Stimulated activated CD4-positive, alpha-beta T cell treated with anti-CD3 and anti-CD28 coated beads, TNF-alpha, amount 100 ng/mL, for 48 hours (primary cell): ENCODE data around the gene VANGL2.
"Not testable (repeated sequence)": the region's sequence is repeated elsewhere in the genome, so short reads cannot be mapped to it uniquely, and the experiment has no call there.

Experiments used
- DNase-seq, 3 donors: peaks; one replicate each; pipeline ENCODE4 v3.0.0-alpha.2; 2020; ENCODE audit warnings: low read depth in 3 of 3

The VANGL2 gene

GRCh38 chr1:160370561-160371345, 29.6 kb upstream of the VANGL2 start:
- no peak for DNase-seq

GRCh38 chr1:160371346-160371631, 29.1 kb upstream of the VANGL2 start:
- DNase-seq = no peak

- no peak for DNase-seq
Measured at GRCh38 chr1:160371756-160372155, 28.6 kb upstream of the VANGL2 start.

DNA sequence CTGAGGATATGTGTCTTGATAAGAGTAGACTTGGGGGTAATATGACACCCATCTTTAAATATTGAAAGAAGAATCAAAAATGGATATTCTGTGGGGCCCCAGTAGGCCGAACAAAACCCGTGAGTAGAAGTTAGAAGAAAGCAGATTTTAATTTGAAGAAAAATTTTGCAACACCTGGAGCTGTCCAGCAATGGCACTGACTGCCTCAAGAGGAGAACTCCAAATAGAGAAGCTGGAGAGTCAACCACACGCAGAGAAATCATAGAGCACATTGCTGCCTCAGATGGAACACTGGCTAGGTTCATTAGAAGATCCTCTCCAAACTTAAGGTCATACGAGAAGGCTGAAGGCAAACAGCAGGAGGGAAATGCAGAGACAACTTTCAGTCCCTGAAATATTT, 26.7 kb upstream of the VANGL2 start:
- no peak for DNase-seq

DNA sequence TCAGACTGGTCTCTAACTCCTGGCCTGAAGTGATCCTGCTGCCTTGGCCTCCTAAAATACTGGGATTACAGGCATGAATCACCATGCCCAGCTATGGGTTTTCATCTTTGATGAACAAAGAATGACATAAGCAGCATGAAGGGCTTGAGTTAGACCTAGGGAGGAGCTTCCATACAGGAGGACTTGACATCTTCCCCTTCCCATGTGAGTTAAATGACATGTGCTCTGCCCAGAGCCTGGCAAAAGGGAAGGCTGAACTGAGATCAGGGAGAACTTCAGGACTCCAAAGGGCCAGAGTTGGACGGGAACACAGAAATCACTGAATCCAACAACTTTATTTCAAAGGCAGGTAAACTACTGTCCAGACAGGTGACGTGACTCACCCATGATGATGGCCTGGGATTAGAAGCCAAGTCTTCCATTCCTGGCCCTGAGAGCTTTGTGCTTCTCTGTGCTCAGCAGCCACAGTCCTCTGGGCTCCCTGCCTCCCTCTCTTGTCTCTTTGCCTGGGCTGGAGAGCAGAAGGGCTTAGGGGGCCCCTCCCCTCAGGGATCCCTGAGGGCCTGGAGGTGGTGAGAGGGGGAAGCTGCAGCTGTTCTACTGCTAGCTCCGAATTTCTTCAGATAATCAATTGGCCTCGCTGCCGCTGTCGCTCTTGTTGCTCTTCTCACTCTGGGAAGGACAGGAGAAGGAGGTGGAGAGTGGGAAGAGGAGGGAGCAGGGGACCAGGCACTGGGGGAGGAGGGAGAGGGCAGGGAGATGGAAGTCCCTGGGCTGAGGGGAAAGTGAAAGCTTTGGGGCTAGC, 25.9 kb upstream of the VANGL2 start:
- no peak for DNase-seq

- no peak for DNase-seq
Measured at GRCh38 chr1:160375788-160376524, 24.4 kb upstream of the VANGL2 start.

GRCh38 chr1:160376525-160377131, 23.7 kb upstream of the VANGL2 start:
- DNase-seq = no peak

DNA sequence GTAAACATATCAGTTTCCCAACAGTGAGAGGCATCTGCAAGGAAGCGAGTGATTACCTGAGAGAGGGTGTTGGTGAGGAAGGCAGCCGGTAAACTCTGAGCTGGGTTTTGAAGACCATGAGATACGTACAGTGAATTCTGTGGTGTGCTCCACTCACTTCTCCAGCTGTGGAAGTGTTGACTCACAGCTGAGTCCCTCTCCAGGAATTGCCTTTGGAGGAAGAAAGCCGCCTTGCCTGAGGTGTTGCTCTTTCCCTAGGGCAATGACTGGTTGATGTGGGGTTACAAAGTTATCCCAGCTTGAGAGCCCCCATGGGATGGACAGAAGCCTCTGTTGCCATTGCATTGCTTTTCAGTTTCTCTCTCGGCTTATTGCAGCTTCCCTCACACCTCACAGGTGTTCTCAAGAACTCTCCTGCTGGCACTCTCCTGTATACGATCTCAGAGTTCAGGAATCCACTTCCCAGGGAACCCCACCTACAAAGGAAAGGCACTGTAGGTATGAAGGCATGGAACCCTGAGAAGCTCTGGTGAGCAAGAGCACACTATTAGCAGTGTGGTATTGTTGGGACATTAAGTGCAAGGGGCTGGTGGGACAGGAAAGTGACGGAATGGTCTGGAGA, 22.7 kb upstream of the VANGL2 start:
- no peak for DNase-seq

DNA sequence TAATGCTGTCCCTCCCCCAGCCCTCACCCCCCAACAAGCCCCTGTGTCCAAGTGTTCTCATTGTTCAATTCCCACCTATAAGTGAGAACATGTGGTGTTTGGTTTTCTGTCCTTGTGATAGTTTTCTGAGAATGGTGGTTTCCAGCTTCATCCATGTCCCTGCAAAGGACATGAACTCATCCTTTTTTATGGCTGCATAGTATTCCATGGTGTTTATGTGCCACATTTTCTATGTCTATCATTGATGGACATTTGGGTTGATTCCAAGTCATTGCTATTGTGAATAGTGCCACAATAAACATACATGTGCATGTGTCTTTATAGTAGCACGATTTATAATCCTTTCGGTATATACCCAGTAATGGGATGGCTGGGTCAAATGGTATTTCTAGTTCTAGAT, 15.6 kb upstream of the VANGL2 start:
- DNase-seq = not testable (repeated sequence)

DNA sequence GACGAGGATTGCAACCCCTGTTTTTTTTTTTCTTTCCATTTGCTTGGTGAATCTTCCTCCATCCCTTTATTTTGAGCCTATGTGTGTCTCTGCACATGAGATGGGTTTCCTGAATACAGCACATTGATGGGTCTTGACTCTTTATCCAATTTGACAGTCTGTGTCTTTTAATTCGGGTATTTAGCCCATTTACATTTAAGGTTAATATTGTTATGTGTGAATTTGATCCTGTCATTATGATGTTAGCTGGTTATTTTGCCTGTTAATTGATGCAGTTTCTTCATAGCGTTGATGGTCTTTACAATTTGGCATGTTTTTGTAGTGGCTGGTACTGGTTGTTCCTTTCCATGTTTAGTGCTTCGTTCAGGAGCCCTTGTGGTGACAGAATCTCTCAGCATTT, 12.0 kb upstream of the VANGL2 start:
- DNase-seq = not testable (repeated sequence)

- DNase-seq = no peak
Measured at GRCh38 chr1:160394673-160395072, 5.7 kb upstream of the VANGL2 start.

- DNase-seq = no peak
Measured at GRCh38 chr1:160397651-160398050, 2.7 kb upstream of the VANGL2 start.

GRCh38 chr1:160398823-160399222, 1.5 kb upstream of the VANGL2 start:
- no peak for DNase-seq

DNA sequence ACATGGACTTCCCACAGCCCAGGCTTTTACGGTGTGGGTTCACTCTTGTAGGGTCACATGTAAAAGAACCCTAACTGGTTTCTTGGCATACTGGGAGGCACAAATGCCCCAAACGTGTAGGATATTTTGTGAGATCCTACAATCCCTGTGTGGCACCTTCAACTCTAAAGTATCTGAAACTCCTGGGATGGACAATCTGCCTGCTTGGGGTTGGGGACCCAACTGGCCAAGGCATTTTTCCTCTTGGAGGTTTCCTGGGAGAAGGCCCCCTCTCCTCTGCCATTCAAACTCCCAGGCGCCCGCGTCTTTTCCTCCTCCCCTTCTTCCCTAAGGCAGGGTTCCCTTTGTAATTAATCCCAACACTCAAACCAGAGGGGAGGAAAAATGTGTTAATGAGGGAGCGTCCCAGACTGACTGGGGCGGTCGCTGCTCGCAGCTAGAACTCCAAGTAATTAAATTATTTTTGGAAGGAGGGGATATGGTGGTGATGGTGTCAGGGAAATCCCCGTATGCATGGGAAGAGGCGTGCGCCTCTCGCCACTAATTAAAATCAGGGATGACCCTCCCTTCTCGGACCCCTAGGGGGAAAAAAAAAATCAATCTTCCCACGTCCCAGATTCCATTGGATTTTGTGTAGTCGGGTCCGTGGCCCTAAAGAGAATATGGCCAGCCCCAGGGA, 681 bp upstream of the VANGL2 start:
- no peak for DNase-seq

GRCh38 chr1:160400646-160401486, 502 bp downstream of the VANGL2 start:
- no peak for DNase-seq

GRCh38 chr1:160401487-160401805, 1.1 kb downstream of the VANGL2 start:
- no peak for DNase-seq

DNA sequence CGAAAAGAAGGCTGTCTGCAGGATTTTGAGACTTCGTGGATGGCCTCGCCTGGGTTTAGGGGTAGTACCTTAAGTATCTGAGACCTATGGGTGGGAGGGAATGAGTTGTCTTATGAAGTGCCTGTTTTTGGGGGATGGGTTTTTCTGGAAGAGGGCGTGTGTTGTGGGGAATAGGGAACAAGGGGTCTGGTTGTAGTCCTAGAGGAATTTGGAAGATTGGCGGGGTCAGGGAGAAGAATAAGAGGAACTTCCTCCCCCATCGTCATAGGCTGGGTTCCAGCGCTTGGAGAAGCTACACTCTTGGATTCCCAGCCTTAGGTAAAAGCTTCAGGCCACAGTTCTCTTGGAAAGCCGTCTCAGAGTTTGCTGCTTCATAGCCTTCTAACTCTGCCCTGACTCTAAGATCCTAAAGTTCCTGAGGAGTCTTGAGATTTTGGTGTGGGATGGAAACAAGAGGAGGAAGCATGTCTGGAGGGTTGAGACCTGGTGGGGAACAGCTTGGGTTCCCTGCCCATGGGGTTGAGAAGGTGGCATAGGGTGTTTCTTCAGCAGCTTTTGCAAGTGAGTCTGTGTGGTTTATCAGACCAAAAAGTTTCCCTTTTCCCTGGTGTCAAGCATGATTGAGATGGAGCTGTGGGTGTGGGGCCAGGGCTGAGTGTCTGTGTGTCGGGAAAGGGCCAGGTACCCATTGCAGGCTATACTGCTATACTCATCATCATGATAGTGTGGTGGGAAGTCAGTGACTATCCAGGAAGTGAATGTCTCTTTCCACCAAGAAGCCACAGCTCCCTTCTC, 1.8 kb downstream of the VANGL2 start:
- DNase-seq = no peak

DNA sequence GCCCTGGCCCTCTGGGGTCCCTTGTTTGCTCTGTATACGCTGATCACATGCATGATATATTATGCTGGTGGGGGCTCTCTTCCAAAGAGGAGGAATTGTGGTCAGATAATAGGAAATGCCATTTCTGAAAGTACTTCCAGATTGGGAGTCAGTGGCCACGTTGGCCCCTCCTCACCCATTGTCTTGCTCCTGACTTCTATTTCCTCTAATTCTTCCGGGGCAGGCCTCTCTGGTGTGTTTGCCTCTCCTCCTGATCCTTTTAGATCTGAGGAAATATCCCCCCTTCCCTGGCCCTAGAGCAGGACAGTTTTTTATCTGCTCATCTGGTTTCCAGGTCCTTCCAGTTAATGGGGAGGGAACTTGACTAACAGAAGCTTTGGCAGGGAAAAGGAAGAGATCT, 2.9 kb downstream of the VANGL2 start:
- no peak for DNase-seq

DNA sequence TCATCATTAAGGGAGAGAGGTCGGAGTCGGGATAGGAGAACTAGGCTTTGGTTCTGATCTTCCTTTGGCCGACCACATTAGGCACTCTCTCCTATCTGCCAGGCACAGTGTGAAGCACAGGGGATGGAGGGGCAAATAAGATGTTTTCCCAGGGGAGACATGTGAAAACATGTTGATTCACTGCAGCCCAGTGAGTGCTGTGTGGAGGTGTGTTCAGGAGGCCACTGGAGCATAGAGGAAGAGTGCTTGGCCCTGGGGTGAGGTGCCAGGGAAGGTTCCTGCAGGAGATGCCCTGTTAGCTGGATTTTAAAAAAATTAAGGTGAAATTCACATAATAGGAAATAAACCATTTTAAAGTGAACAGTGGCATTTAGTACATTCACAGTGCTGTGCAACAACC, 3.7 kb downstream of the VANGL2 start:
- no peak for DNase-seq
